ENCODE data around the gene DPCD. TPM values are rescaled to one million over a fixed set of nuclear protein-coding genes. Genes with fewer than 3 reads are reported as not detected.

The DPCD gene
- total and polyA plus RNA-seq, 2 donors (not counting 3 experiments of a cell fraction or from before 2014, with no cell fraction given): 25.3 to 39.3 TPM

- FAIRE-seq: no peak
Observed at GRCh38 chr10:101639141-101639900, 51.2 kb downstream of the DPCD start.

More at GRCh38 chr10:101639141-101639900, 51.2 kb downstream of the DPCD start:
- ChIA-PET CTCF (interaction anchor here (1.3 kb wide), 3 partner anchors 11 to 134 kb away, joined by 3 to 4 read pairs (median 3); no protein-coding TSS in a partner anchor), POLR2A (no interaction called here)
- Histone ChIP-seq H3K4me3 (replicated peaks in 1 of 3; ENCODE audit: insufficient read depth in 1 of 3, low read depth in 1 of 3, low read length in 3 of 3) (no peak overlapping the region), H3K4me2 (ENCODE audit: insufficient read depth, low read length) (no peak overlapping the region), H3K9me1 (replicated peaks; ENCODE audit: control insufficient read depth, extremely low read depth, insufficient read depth, low read length) (no peaks in the 10 kb centered on the region), H3K79me2 (ENCODE audit: control insufficient read depth, insufficient read depth, low read length) (no peaks in the 10 kb centered on the region), H3K4me1 (ENCODE audit: control insufficient read depth, extremely low read depth, insufficient read depth, low read length) (no peaks in the 10 kb centered on the region), H2AFZ (ENCODE audit: low read depth, low read length) (no peak overlapping the region), H3K36me3 (ENCODE audit: control insufficient read depth in 2 of 2, extremely low read depth in 1 of 2, insufficient read depth in 2 of 2, low read length in 2 of 2) (peaks cover 0 to 2% of the 10 kb centered on the region in 2 experiments), H3K9me3 (replicated peaks; ENCODE audit: control insufficient read depth, insufficient read depth, low read length) (no peaks in the 10 kb centered on the region), H4K20me1 (replicated peaks; ENCODE audit: control insufficient read depth, extremely low read depth, insufficient read depth, low read length) (no peaks in the 10 kb centered on the region), H3K9ac (replicated peaks; ENCODE audit: extremely low read depth, insufficient read depth, low read length) (no peak overlapping the region), H3K27ac (ENCODE audit: insufficient read depth, low read depth, low read length) (no peak overlapping the region), H3K27me3 (ENCODE audit: control insufficient read depth in 2 of 2, insufficient read depth in 2 of 2, low read length in 2 of 2) (no peaks in the 10 kb centered on the region)
- no peak for DNase-seq (ENCODE audit: low read depth, low spot score)
- no peak for TF ChIP-seq POLR2A (IDR thresholded peaks at IDR 0.05; ENCODE audit: low read depth, low read length)
- TF ChIP-seq GATA2 (IDR thresholded peaks at IDR 0.05; ENCODE audit: insufficient read depth, insufficient read length, low read depth, low read length): no peak
- no peak for TF ChIP-seq CTCF (IDR thresholded peaks at IDR 0.05; ENCODE audit: extremely low read depth in 1 of 2, insufficient read depth in 1 of 2, low read depth in 1 of 2, low read length in 2 of 2)
- no peak for TF ChIP-seq JUN (IDR thresholded peaks at IDR 0.05; ENCODE audit: borderline replicate concordance, insufficient read depth, insufficient read length, low read depth)
- no peak for TF ChIP-seq EZH2 (IDR thresholded peaks at IDR 0.05; ENCODE audit: borderline replicate concordance, low read depth, low read length, severe bottlenecking)
- no peak for TF ChIP-seq FOS (IDR thresholded peaks at IDR 0.05; ENCODE audit: borderline replicate concordance, insufficient read depth, low read length)
- intact Hi-C loops (cut with micrococcal nuclease) (no loop called here), dilution Hi-C loops (cut with MboI; ENCODE audit: extremely low pct_ligation_motif_present, low sequenced_read_pairs) (no loop called here)
- BruUV-seq (replicated peaks): no TSS peak

Data from endothelial cell of umbilical vein (primary cell).